ENCODE results near the gene PWP2.
"Not testable (repeated sequence)": the region's sequence is repeated elsewhere in the genome, so short reads cannot be mapped to it uniquely, and the experiment has no call there.

The PWP2 gene

GRCh38 chr21:44083631-44084291 is 23.4 kb upstream of the PWP2 start:
- no peak for DNase-seq

- DNase-seq, result no peak
These were observed 22.5 kb upstream of the PWP2 start for GRCh38 chr21:44084496-44085241.

- no peak for DNase-seq
These were observed 21.5 kb upstream of the PWP2 start for GRCh38 chr21:44085491-44086321.

- no peak for DNase-seq
These were observed 20.4 kb upstream of the PWP2 start for GRCh38 chr21:44086636-44087425.

GRCh38 chr21:44087426-44088400 is 19.5 kb upstream of the PWP2 start:
- DNase-seq, result no peak

GRCh38 chr21:44088401-44088780 is 18.8 kb upstream of the PWP2 start:
- no peak for DNase-seq

GRCh38 chr21:44089001-44089911 is 17.9 kb upstream of the PWP2 start:
- no peak for DNase-seq

- DNase-seq, result no peak
These were observed 16.9 kb upstream of the PWP2 start for GRCh38 chr21:44090325-44090724.

- DNase-seq, result no peak
These were observed 15.0 kb upstream of the PWP2 start for GRCh38 chr21:44092211-44092610.

- DNase-seq, result no peak
These were observed 13.4 kb upstream of the PWP2 start for GRCh38 chr21:44093761-44094160.

- DNase-seq, result no peak
These were observed 12.4 kb upstream of the PWP2 start for GRCh38 chr21:44094832-44095231.

GRCh38 chr21:44098507-44098906 is 8.7 kb upstream of the PWP2 start:
- not testable (repeated sequence) for DNase-seq

GRCh38 chr21:44098964-44099363 is 8.2 kb upstream of the PWP2 start:
- DNase-seq, result not testable (repeated sequence)

GRCh38 chr21:44107589-44107988 is 390 bp downstream of the PWP2 start:
- not testable (repeated sequence) for DNase-seq

GRCh38 chr21:44113702-44114371 is 6.6 kb downstream of the PWP2 start:
- DNase-seq, result not testable (repeated sequence)

- DNase-seq, result not testable (repeated sequence)
These were observed 14.9 kb downstream of the PWP2 start for GRCh38 chr21:44122131-44122530.

- not testable (repeated sequence) for DNase-seq
These were observed 20.6 kb downstream of the PWP2 start for GRCh38 chr21:44127827-44128226.

- not testable (repeated sequence) for DNase-seq
These were observed 26.5 kb downstream of the PWP2 start for GRCh38 chr21:44133715-44134057.

- not testable (repeated sequence) for DNase-seq
These were observed 27.5 kb downstream of the PWP2 start for GRCh38 chr21:44134732-44135131.

- not testable (repeated sequence) for DNase-seq
These were observed 30.8 kb downstream of the PWP2 start for GRCh38 chr21:44138039-44138438.

Measured in activated CD4-positive, CD25-positive, alpha-beta regulatory T cell (primary cell).